Natural killer cell treated with Interleukin-12 subunit alpha and Interleukin-12 subunit beta and Interleukin-15 and Interleukin-18, amount 100 ng/mL, for 72 hours (primary cell): Measurements from ENCODE around the gene NR2C2AP. TPM values are rescaled to one million over a fixed set of nuclear protein-coding genes. Genes with fewer than 3 reads are reported as not detected.
"Not testable (repeated sequence)": the region's sequence is repeated elsewhere in the genome, so short reads cannot be mapped to it uniquely, and the experiment has no call there.

Experiments used
- ATAC-seq, 2 donors: fragments of 150-1000 bp; cut with Tn5 transposase in 1 of 2; sonication (Bioruptor Pico), chemical (Tn5 transposase) in 1 of 2; 2 replicates each; pipeline ENCODE4 v1.10.0; 2021
- DNase-seq: peaks from one replicate; pipeline ENCODE4 v3.0.0; 2022; ENCODE audit warnings: low spot score
- H3K27ac Mint-ChIP-seq, 2 donors: 1 replicate in 1 of 2; 2 replicates in 1 of 2; pipeline ENCODE4 v1.8.0; 2022; ENCODE audit warnings: mixed read lengths in 2 of 2, mild to moderate bottlenecking in 1 of 2, moderate library complexity in 1 of 2
- H3K27me3 Mint-ChIP-seq, 2 donors: 1 replicate in 1 of 2; 2 replicates in 1 of 2; pipeline ENCODE4 v1.8.0; 2022; ENCODE audit warnings: mixed read lengths in 2 of 2
- H3K36me3 Mint-ChIP-seq: one replicate; pipeline ENCODE4 v1.8.0; 2022; ENCODE audit warnings: mixed read lengths
- H3K4me1 Mint-ChIP-seq, 2 donors: 1 replicate in 1 of 2; 2 replicates in 1 of 2; pipeline ENCODE4 v1.8.0; 2022; ENCODE audit warnings: low read depth in 2 of 2, mixed read lengths in 2 of 2, mild to moderate bottlenecking in 1 of 2
- H3K4me3 Mint-ChIP-seq: one replicate; pipeline ENCODE4 v1.8.0; 2022; ENCODE audit warnings: mixed read lengths
- H3K9me3 Mint-ChIP-seq: 2 replicates; pipeline ENCODE4 v1.8.0; 2022; ENCODE audit warnings: mixed read lengths
- total RNA-seq, 2 donors: library from RNA; stranded (reverse); gene quantifications; one replicate each; pipeline ENCODE4 v1.2.3, GENCODE V29; 2022

Gene NR2C2AP
- total RNA-seq, 2 donors from 2014 or later = 34.0 to 71.0 TPM

- ATAC-seq (peak; percentile 80 to 82), DNase-seq (peak; percentile 83)
- Mint-ChIP-seq H3K4me3 (no peak overlapping the region), H3K27me3 (no peaks in the 10 kb centered on the region), H3K36me3 (peaks cover 9% of the 10 kb centered on the region), H3K4me1 (peaks cover 26 to 30% of the 10 kb centered on the region in 2 donors), H3K27ac (no peak overlapping the region), H3K9me3 (no peaks in the 10 kb centered on the region)
Observed at GRCh38 chr19:19185853-19186740, 17.1 kb downstream of the NR2C2AP start.

GRCh38 chr19:19181488-19181998, 21.7 kb downstream of the NR2C2AP start:
- ATAC-seq (no peak), DNase-seq (no peak)
- H3K27me3 Mint-ChIP-seq = no peaks in the 10 kb centered on the region
- H3K4me3 Mint-ChIP-seq = no peak overlapping the region
- H3K4me1 Mint-ChIP-seq = peaks cover 6 to 17% of the 10 kb centered on the region in 2 donors
- no peak overlapping the region for H3K27ac Mint-ChIP-seq
- H3K9me3 Mint-ChIP-seq = no peaks in the 10 kb centered on the region
- H3K36me3 Mint-ChIP-seq = peaks cover 10% of the 10 kb centered on the region

GRCh38 chr19:19179548-19180441, 23.4 kb downstream of the NR2C2AP start:
- Mint-ChIP-seq H3K4me1 (peaks cover 0 to 13% of the 10 kb centered on the region in 2 donors), H3K27ac (no peak overlapping the region), H3K36me3 (peaks cover 5% of the 10 kb centered on the region), H3K27me3 (no peaks in the 10 kb centered on the region), H3K9me3 (no peaks in the 10 kb centered on the region), H3K4me3 (no peak overlapping the region)
- peak; percentile 41 to 74 for ATAC-seq
- no peak for DNase-seq

GRCh38 chr19:19176950-19177349, 26.3 kb downstream of the NR2C2AP start:
- DNase-seq (no peak), ATAC-seq (no peak)
- Mint-ChIP-seq H3K36me3 (peaks cover 5% of the 10 kb centered on the region), H3K27me3 (no peaks in the 10 kb centered on the region), H3K4me1 (peaks cover 0 to 11% of the 10 kb centered on the region in 2 donors), H3K27ac (no peak overlapping the region), H3K9me3 (no peaks in the 10 kb centered on the region), H3K4me3 (no peak overlapping the region)

GRCh38 chr19:19173243-19173642, 30.0 kb downstream of the NR2C2AP start:
- H3K27ac Mint-ChIP-seq, H3K27me3 Mint-ChIP-seq, H3K4me3 Mint-ChIP-seq: not testable (repeated sequence)

GRCh38 chr19:19171821-19172532, 31.2 kb downstream of the NR2C2AP start:
- peaks cover 16 to 19% of the 10 kb centered on the region in 2 donors for H3K4me1 Mint-ChIP-seq
- no peaks in the 10 kb centered on the region for H3K9me3 Mint-ChIP-seq
- no peak overlapping the region for H3K27ac Mint-ChIP-seq
- no peaks in the 10 kb centered on the region for H3K36me3 Mint-ChIP-seq
- H3K27me3 Mint-ChIP-seq = peaks cover 0 to 6% of the 10 kb centered on the region in 2 donors
- H3K4me3 Mint-ChIP-seq = no peak overlapping the region
- DNase-seq (no peak), ATAC-seq (no peak)

More at GRCh38 chr19:19173243-19173642, 30.0 kb downstream of the NR2C2AP start:
- not testable (repeated sequence) for ATAC-seq, DNase-seq, H3K9me3 Mint-ChIP-seq, H3K36me3 Mint-ChIP-seq
- H3K4me1 Mint-ChIP-seq = peaks cover 16 to 19% of the 10 kb centered on the region in 2 donors

GRCh38 chr19:19170873-19171672, 32.1 kb downstream of the NR2C2AP start:
- peaks cover 0 to 6% of the 10 kb centered on the region in 2 donors for H3K27me3 Mint-ChIP-seq
- no peak overlapping the region for H3K27ac Mint-ChIP-seq
- DNase-seq = no peak
- no peaks in the 10 kb centered on the region for H3K9me3 Mint-ChIP-seq
- no peak overlapping the region for H3K4me3 Mint-ChIP-seq
- peaks cover 16 to 19% of the 10 kb centered on the region in 2 donors for H3K4me1 Mint-ChIP-seq
- no peak for ATAC-seq
- H3K36me3 Mint-ChIP-seq = no peaks in the 10 kb centered on the region

- Mint-ChIP-seq H3K27ac (no peak within 1 kb of the TSS), H3K4me3 (peak within 1 kb of the TSS; percentile 23)
- DNase-seq = peak; percentile 83
Observed at GRCh38 chr19:19170053-19170872, 33.0 kb downstream of the NR2C2AP start, which contains the start of gene MEF2B. MEF2B (minus strand) TSS chr19:19170263; CDS start chr19:19150735, 19,528 bp downstream.

GRCh38 chr19:19169236-19170052, 33.8 kb downstream of the NR2C2AP start:
- no peak for DNase-seq
- no peaks in the 10 kb centered on the region for H3K36me3 Mint-ChIP-seq
- no peak overlapping the region for H3K27ac Mint-ChIP-seq
- no peaks in the 10 kb centered on the region for H3K9me3 Mint-ChIP-seq
- H3K4me3 Mint-ChIP-seq = peak overlapping the region; percentile 23
- ATAC-seq = no peak
- H3K4me1 Mint-ChIP-seq = peaks cover 16% of the 10 kb centered on the region in 2 donors
- peaks cover 0 to 6% of the 10 kb centered on the region in 2 donors for H3K27me3 Mint-ChIP-seq

More at GRCh38 chr19:19170053-19170872, 33.0 kb downstream of the NR2C2AP start, which contains the start of gene MEF2B:
- no peaks in the 10 kb centered on the region for H3K36me3 Mint-ChIP-seq
- peaks cover 0 to 6% of the 10 kb centered on the region in 2 donors for H3K27me3 Mint-ChIP-seq
- H3K4me1 Mint-ChIP-seq = peaks cover 16 to 19% of the 10 kb centered on the region in 2 donors
- peak; percentile 91 to 95 for ATAC-seq
- no peaks in the 10 kb centered on the region for H3K9me3 Mint-ChIP-seq

GRCh38 chr19:19167612-19168011, 35.6 kb downstream of the NR2C2AP start:
- Mint-ChIP-seq H3K36me3 (no peaks in the 10 kb centered on the region), H3K9me3 (no peaks in the 10 kb centered on the region), H3K27ac (no peak overlapping the region), H3K4me1 (peaks cover 16% of the 10 kb centered on the region in 2 donors), H3K4me3 (no peak overlapping the region), H3K27me3 (peaks cover 0 to 6% of the 10 kb centered on the region in 2 donors)
- no peak for ATAC-seq
- no peak for DNase-seq

GRCh38 chr19:19165396-19165795, 37.8 kb downstream of the NR2C2AP start:
- H3K9me3 Mint-ChIP-seq = no peaks in the 10 kb centered on the region
- H3K4me1 Mint-ChIP-seq = peaks cover 12 to 16% of the 10 kb centered on the region in 2 donors
- ATAC-seq (no peak), DNase-seq (no peak)
- no peaks in the 10 kb centered on the region for H3K36me3 Mint-ChIP-seq
- H3K27me3 Mint-ChIP-seq = peaks cover 0 to 2% of the 10 kb centered on the region in 2 donors
- H3K27ac Mint-ChIP-seq = no peak overlapping the region
- H3K4me3 Mint-ChIP-seq = no peak overlapping the region
